ENCODE measurements around the gene EMX1.
A peak's percentile ranks its signal among the peaks of the same experiment; 100 is the strongest.

EMX1 gene

DNA sequence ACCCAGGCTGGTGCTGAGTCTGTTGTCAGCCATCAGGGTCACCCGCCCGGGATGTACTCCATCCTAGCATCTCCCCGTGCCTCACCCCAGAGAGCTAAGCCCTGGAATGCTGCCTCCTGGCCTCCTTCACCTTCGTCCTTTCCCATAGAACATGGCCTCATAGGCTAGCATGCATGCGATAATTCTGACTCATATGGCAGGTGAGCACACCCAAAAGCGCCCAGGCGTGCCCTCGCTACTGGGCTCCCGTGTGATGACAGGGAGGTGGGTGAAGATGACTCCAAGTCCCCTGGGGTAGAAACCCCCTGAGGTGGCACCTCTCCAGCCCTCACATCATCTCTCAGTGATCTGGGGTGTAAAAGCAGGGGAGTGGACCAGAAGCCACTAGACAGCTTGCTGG, 22.8 kb upstream of the EMX1 start (continued):
- no peak for TF ChIP-seq ZNF830 (tag by site-specific recombination; IDR thresholded peaks at IDR 0.05; ENCODE audit: low read depth)
- TF ChIP-seq ZNF837 (tag by site-specific recombination; IDR thresholded peaks at IDR 0.05), result no peak
- no peak for TF ChIP-seq KLF10 (tag by site-specific recombination; IDR thresholded peaks at IDR 0.05)

DNA sequence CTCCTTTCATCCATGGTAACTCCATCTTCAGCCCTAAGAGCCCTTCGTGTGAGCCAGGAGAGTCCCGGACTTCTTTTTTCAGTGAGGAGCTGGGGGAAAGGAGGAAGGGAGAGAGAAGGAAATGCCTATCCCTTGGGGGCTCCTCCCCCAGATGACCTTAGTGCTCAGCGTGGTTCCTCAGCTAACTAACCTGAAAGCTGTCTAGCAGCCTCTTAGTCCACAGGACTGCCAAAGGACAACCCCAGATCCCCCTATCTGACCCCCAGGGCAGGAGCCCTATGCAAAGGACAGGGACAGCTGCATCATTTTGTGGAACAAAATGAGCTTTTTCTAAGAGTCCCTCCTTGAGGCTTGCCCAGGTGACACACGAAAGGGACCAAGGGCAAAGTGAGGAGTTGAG, 22.2 kb upstream of the EMX1 start:
- ChIA-PET CTCF (interaction anchor here (1.2 to 8.1 kb wide), 5 partner anchors 41 to 317 kb away, joined by 6 to 168 read pairs (median 75); no protein-coding TSS in a partner anchor), POLR2A (interaction anchor here (0.6 kb wide), 1 partner anchor 14 kb away, joined by 5 read pairs; no protein-coding TSS in a partner anchor)
- peaks cover 0 to 15% of the 10 kb centered on the region in 2 experiments; a peak in 2 of 3 replicates for H3K36me3 ChIP-seq (ENCODE audit: control insufficient read depth in 2 of 2, insufficient read depth in 1 of 2, low read length in 2 of 2)
- H3K27ac ChIP-seq (ENCODE audit: extremely low read depth, low read depth, low read length), result no peak overlapping the region
- no peaks in the 10 kb centered on the region for H3K9me3 ChIP-seq (ENCODE audit: control insufficient read depth, insufficient read depth, low read depth, low read length)
- TF ChIP-seq ZNF830 (tag by site-specific recombination; IDR thresholded peaks at IDR 0.05; ENCODE audit: low read depth), result no peak
- TF ChIP-seq GFI1B (tag by site-specific recombination; IDR thresholded peaks at IDR 0.05), result no peak
- TF ChIP-seq, protein P1, sequence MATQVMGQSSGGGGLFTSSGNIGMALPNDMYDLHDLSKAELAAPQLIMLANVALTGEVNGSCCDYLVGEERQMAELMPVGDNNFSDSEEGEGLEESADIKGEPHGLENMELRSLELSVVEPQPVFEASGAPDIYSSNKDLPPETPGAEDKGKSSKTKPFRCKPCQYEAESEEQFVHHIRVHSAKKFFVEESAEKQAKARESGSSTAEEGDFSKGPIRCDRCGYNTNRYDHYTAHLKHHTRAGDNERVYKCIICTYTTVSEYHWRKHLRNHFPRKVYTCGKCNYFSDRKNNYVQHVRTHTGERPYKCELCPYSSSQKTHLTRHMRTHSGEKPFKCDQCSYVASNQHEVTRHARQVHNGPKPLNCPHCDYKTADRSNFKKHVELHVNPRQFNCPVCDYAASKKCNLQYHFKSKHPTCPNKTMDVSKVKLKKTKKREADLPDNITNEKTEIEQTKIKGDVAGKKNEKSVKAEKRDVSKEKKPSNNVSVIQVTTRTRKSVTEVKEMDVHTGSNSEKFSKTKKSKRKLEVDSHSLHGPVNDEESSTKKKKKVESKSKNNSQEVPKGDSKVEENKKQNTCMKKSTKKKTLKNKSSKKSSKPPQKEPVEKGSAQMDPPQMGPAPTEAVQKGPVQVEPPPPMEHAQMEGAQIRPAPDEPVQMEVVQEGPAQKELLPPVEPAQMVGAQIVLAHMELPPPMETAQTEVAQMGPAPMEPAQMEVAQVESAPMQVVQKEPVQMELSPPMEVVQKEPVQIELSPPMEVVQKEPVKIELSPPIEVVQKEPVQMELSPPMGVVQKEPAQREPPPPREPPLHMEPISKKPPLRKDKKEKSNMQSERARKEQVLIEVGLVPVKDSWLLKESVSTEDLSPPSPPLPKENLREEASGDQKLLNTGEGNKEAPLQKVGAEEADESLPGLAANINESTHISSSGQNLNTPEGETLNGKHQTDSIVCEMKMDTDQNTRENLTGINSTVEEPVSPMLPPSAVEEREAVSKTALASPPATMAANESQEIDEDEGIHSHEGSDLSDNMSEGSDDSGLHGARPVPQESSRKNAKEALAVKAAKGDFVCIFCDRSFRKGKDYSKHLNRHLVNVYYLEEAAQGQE (tag by site-specific recombination; IDR thresholded peaks at IDR 0.05), result no peak
- no peak for TF ChIP-seq ZNF394 (tag by site-specific recombination; IDR thresholded peaks at IDR 0.05; ENCODE audit: borderline replicate concordance)
- no peak for TF ChIP-seq ZNF366 (tag by site-specific recombination; conservative IDR thresholded peaks at IDR 0.05)
- no peak for TF ChIP-seq SCRT2 (tag by site-specific recombination; IDR thresholded peaks at IDR 0.05)
- no peak for TF ChIP-seq ZNF174 (tag by site-specific recombination; IDR thresholded peaks at IDR 0.05)
- TF ChIP-seq, protein P2, sequence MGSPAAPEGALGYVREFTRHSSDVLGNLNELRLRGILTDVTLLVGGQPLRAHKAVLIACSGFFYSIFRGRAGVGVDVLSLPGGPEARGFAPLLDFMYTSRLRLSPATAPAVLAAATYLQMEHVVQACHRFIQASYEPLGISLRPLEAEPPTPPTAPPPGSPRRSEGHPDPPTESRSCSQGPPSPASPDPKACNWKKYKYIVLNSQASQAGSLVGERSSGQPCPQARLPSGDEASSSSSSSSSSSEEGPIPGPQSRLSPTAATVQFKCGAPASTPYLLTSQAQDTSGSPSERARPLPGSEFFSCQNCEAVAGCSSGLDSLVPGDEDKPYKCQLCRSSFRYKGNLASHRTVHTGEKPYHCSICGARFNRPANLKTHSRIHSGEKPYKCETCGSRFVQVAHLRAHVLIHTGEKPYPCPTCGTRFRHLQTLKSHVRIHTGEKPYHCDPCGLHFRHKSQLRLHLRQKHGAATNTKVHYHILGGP (tag by site-specific recombination; IDR thresholded peaks at IDR 0.05), result no peak
- no peak for TF ChIP-seq ZNF274 (IDR thresholded peaks at IDR 0.05; ENCODE audit: low read length)
- TF ChIP-seq ZNF274 (tag by site-specific recombination; IDR thresholded peaks at IDR 0.05; ENCODE audit: borderline replicate concordance), result no peak
- TF ChIP-seq, protein P3, sequence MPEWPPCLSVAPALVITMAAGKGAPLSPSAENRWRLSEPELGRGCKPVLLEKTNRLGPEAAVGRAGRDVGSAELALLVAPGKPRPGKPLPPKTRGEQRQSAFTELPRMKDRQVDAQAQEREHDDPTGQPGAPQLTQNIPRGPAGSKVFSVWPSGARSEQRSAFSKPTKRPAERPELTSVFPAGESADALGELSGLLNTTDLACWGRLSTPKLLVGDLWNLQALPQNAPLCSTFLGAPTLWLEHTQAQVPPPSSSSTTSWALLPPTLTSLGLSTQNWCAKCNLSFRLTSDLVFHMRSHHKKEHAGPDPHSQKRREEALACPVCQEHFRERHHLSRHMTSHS (tag by site-specific recombination; IDR thresholded peaks at IDR 0.05), result no peak
- TF ChIP-seq ZNF561 (tag by site-specific recombination; IDR thresholded peaks at IDR 0.05; ENCODE audit: borderline replicate concordance), result no peak
- TF ChIP-seq, protein P4, sequence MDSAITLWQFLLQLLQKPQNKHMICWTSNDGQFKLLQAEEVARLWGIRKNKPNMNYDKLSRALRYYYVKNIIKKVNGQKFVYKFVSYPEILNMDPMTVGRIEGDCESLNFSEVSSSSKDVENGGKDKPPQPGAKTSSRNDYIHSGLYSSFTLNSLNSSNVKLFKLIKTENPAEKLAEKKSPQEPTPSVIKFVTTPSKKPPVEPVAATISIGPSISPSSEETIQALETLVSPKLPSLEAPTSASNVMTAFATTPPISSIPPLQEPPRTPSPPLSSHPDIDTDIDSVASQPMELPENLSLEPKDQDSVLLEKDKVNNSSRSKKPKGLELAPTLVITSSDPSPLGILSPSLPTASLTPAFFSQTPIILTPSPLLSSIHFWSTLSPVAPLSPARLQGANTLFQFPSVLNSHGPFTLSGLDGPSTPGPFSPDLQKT (IDR thresholded peaks at IDR 0.05; ENCODE audit: borderline replicate concordance, low read depth, low read length), result no peak
- no peak for TF ChIP-seq ZNF423 (tag by site-specific recombination; IDR thresholded peaks at IDR 0.05)
- H3K4me3 ChIP-seq (ENCODE audit: low read depth, low read length), result no peak overlapping the region
- no peaks in the 10 kb centered on the region for H3K4me1 ChIP-seq (ENCODE audit: control insufficient read depth, insufficient read depth, low read length)

DNA sequence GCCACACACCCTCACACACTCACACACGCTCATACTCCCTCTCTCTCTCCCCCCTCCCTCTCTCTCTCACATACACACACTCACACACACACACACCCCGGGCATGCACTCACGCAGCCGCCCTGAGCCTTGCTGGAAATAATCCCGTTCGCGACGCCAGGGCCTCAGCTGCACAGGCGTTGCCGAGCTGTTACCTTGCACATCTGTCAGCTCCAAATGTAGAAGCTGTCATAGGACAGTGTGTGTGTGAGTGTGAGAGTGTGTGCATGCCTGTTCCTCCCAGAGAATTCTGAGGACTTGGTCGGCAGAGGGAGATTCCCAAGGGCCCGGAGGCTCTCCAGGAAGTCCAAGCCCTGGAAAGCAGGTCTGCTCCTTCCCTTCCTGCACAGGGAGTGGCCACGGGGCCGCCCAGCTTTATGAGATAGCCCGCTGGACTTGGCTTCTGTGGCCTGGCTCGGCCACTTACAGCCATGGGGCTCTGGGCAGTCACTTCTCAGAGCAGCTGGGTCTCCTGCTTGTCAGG, 21.5 kb upstream of the EMX1 start:
- Histone ChIP-seq H3K4me3 (ENCODE audit: low read depth, low read length) (no peak overlapping the region), H3K27ac (ENCODE audit: extremely low read depth, low read depth, low read length) (no peak overlapping the region), H3K36me3 (ENCODE audit: control insufficient read depth in 2 of 2, insufficient read depth in 1 of 2, low read length in 2 of 2) (peaks cover 0 to 15% of the 10 kb centered on the region in 2 experiments; a peak in 1 of 3 replicates), H3K4me1 (ENCODE audit: control insufficient read depth, insufficient read depth, low read length) (no peaks in the 10 kb centered on the region), H3K9me3 (ENCODE audit: control insufficient read depth, insufficient read depth, low read depth, low read length) (no peaks in the 10 kb centered on the region)
- TF ChIP-seq, protein P5, sequence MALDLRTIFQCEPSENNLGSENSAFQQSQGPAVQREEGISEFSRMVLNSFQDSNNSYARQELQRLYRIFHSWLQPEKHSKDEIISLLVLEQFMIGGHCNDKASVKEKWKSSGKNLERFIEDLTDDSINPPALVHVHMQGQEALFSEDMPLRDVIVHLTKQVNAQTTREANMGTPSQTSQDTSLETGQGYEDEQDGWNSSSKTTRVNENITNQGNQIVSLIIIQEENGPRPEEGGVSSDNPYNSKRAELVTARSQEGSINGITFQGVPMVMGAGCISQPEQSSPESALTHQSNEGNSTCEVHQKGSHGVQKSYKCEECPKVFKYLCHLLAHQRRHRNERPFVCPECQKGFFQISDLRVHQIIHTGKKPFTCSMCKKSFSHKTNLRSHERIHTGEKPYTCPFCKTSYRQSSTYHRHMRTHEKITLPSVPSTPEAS (tag by site-specific recombination; IDR thresholded peaks at IDR 0.05), result peak; percentile 80
- TF ChIP-seq, protein P6, sequence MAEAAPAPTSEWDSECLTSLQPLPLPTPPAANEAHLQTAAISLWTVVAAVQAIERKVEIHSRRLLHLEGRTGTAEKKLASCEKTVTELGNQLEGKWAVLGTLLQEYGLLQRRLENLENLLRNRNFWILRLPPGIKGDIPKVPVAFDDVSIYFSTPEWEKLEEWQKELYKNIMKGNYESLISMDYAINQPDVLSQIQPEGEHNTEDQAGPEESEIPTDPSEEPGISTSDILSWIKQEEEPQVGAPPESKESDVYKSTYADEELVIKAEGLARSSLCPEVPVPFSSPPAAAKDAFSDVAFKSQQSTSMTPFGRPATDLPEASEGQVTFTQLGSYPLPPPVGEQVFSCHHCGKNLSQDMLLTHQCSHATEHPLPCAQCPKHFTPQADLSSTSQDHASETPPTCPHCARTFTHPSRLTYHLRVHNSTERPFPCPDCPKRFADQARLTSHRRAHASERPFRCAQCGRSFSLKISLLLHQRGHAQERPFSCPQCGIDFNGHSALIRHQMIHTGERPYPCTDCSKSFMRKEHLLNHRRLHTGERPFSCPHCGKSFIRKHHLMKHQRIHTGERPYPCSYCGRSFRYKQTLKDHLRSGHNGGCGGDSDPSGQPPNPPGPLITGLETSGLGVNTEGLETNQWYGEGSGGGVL (tag by site-specific recombination; IDR thresholded peaks at IDR 0.05), result 0 out of 2 replicates have a peak, but pooled peaks have one; percentile 24
- TF ChIP-seq RBAK (tag by site-specific recombination; IDR thresholded peaks at IDR 0.05), result no peak
- TF ChIP-seq ZNF426 (tag by site-specific recombination; IDR thresholded peaks at IDR 0.05), result no peak
- ChIA-PET CTCF (interaction anchor here (0.7 to 8.1 kb wide), 7 partner anchors 8 to 317 kb away, joined by 3 to 168 read pairs (median 15); partner anchors contain the start of gene SPR), POLR2A (interaction anchor here (0.6 kb wide), 1 partner anchor 78 kb away, joined by 3 read pairs; no protein-coding TSS in a partner anchor)

Measured in HEK293 (cell line).